ENCODE measurements around the gene GORAB. TPM values are rescaled to one million over a fixed set of nuclear protein-coding genes. Genes with fewer than 3 reads are reported as not detected.

The GORAB gene
- total and polyA plus RNA-seq, 2 of the 13 experiments (the other 11 are each of a cell fraction or from before 2014, with no cell fraction given) = 6.6 to 9.2 TPM

DNA sequence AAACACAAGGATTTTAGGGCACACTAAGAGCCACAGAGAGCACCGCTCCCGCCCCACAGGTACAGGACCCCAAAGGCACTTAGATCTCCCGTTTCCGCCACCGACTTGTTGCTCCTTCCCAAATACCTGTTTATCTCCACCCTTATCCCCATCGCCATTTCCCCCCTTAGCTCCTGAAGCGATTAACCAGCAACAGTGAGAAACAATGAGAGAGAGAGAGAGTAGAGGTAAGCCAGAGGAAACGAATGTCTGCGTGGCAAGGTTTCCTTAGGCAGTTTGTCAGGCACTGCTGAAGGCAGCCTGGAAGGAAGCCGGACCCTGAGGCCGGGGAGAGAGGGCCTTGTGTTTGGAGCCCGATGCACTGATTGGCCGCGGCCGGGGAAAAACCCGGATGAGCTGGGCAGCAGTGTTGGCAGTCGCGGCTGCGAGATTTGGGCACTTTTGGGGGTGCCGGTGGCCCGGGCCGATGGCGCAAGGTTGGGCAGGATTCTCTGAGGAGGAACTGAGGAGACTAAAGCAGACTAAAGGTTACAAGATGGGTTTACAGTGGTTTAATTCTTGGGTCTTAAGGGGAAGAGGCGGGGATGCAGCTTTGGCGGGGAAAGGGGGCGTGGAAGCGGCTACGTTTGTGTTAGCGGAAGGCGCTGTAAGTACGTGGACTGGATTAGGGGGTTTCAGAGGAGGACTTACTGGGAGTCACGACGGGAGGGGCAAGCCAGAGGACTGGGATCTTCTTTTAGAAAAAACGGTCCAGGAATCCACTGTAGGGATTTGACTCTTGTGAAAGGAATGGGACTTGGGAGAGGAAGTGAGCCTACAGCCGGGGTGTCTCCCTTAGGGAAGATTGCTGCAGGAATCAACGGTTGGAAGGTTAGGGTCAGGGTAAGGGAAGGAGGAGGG lies at the start of gene GORAB (continued):
- TF ChIP-seq, protein P1, sequence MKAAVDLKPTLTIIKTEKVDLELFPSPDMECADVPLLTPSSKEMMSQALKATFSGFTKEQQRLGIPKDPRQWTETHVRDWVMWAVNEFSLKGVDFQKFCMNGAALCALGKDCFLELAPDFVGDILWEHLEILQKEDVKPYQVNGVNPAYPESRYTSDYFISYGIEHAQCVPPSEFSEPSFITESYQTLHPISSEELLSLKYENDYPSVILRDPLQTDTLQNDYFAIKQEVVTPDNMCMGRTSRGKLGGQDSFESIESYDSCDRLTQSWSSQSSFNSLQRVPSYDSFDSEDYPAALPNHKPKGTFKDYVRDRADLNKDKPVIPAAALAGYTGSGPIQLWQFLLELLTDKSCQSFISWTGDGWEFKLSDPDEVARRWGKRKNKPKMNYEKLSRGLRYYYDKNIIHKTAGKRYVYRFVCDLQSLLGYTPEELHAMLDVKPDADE (CRISPR knock-in tag; IDR thresholded peaks at IDR 0.05) = no peak
- TF ChIP-seq ZNF816 (CRISPR knock-in tag; IDR thresholded peaks at IDR 0.05; ENCODE audit: borderline replicate concordance) = 0 out of 2 replicates have a peak, but pooled peaks have one; percentile 24
- TF ChIP-seq, protein P2, sequence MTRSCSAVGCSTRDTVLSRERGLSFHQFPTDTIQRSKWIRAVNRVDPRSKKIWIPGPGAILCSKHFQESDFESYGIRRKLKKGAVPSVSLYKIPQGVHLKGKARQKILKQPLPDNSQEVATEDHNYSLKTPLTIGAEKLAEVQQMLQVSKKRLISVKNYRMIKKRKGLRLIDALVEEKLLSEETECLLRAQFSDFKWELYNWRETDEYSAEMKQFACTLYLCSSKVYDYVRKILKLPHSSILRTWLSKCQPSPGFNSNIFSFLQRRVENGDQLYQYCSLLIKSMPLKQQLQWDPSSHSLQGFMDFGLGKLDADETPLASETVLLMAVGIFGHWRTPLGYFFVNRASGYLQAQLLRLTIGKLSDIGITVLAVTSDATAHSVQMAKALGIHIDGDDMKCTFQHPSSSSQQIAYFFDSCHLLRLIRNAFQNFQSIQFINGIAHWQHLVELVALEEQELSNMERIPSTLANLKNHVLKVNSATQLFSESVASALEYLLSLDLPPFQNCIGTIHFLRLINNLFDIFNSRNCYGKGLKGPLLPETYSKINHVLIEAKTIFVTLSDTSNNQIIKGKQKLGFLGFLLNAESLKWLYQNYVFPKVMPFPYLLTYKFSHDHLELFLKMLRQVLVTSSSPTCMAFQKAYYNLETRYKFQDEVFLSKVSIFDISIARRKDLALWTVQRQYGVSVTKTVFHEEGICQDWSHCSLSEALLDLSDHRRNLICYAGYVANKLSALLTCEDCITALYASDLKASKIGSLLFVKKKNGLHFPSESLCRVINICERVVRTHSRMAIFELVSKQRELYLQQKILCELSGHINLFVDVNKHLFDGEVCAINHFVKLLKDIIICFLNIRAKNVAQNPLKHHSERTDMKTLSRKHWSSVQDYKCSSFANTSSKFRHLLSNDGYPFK (CRISPR knock-in tag; IDR thresholded peaks at IDR 0.05; ENCODE audit: borderline replicate concordance) = peak; percentile 60; the same call in 1 of the 2 replicates
- TF ChIP-seq ZNF431 (CRISPR knock-in tag; IDR thresholded peaks at IDR 0.05; ENCODE audit: borderline replicate concordance, low read depth) = peak; percentile 58; the same call in 1 of the 2 replicates
- TF ChIP-seq, protein P3, sequence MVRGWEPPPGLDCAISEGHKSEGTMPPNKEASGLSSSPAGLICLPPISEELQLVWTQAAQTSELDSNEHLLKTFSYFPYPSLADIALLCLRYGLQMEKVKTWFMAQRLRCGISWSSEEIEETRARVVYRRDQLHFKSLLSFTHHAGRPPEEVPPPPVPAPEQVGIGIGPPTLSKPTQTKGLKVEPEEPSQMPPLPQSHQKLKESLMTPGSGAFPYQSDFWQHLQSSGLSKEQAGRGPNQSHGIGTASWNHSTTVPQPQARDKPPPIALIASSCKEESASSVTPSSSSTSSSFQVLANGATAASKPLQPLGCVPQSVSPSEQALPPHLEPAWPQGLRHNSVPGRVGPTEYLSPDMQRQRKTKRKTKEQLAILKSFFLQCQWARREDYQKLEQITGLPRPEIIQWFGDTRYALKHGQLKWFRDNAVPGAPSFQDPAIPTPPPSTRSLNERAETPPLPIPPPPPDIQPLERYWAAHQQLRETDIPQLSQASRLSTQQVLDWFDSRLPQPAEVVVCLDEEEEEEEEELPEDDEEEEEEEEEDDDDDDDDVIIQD (CRISPR knock-in tag; IDR thresholded peaks at IDR 0.05; ENCODE audit: low read depth) = 0 out of 2 replicates have a peak, but pooled peaks have one; percentile 26
- TF ChIP-seq CCDC6 (CRISPR knock-in tag; IDR thresholded peaks at IDR 0.05) = peak; percentile 77; the same call in 1 of the 2 replicates
- no peak for TF ChIP-seq NONO (IDR thresholded peaks at IDR 0.05)
- peak; percentile 57 for TF ChIP-seq NONO (CRISPR knock-in tag; conservative IDR thresholded peaks at IDR 0.05)
- TF ChIP-seq KDM4B (CRISPR knock-in tag; IDR thresholded peaks at IDR 0.05) = peak; percentile 82; the same call in 1 of the 2 replicates
- no peak for TF ChIP-seq ATM (IDR thresholded peaks at IDR 0.05; ENCODE audit: borderline replicate concordance)
- no peak; the same call in 1 of the 2 replicates for TF ChIP-seq BCL6 (CRISPR knock-in tag; IDR thresholded peaks at IDR 0.05)
- TF ChIP-seq HOXA3 (CRISPR knock-in tag; IDR thresholded peaks at IDR 0.05) = peak; percentile 48; the same call in 1 of the 2 replicates
- TF ChIP-seq, protein P4, sequence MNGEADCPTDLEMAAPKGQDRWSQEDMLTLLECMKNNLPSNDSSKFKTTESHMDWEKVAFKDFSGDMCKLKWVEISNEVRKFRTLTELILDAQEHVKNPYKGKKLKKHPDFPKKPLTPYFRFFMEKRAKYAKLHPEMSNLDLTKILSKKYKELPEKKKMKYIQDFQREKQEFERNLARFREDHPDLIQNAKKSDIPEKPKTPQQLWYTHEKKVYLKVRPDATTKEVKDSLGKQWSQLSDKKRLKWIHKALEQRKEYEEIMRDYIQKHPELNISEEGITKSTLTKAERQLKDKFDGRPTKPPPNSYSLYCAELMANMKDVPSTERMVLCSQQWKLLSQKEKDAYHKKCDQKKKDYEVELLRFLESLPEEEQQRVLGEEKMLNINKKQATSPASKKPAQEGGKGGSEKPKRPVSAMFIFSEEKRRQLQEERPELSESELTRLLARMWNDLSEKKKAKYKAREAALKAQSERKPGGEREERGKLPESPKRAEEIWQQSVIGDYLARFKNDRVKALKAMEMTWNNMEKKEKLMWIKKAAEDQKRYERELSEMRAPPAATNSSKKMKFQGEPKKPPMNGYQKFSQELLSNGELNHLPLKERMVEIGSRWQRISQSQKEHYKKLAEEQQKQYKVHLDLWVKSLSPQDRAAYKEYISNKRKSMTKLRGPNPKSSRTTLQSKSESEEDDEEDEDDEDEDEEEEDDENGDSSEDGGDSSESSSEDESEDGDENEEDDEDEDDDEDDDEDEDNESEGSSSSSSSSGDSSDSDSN (CRISPR knock-in tag; IDR thresholded peaks at IDR 0.05) = peak; percentile 57; the same call in 1 of the 2 replicates
- TF ChIP-seq PHF5A (CRISPR knock-in tag; IDR thresholded peaks at IDR 0.05; ENCODE audit: low read depth, unreplicated experiment) = peak; percentile 60

All from HepG2 (cell line).